ENCODE results near the gene XYLB. TPM values are rescaled to one million over a fixed set of nuclear protein-coding genes. Genes with fewer than 3 reads are reported as not detected.

XYLB gene
- total RNA-seq, 1 experiment from 2014 or later = 14.0 TPM

DNA sequence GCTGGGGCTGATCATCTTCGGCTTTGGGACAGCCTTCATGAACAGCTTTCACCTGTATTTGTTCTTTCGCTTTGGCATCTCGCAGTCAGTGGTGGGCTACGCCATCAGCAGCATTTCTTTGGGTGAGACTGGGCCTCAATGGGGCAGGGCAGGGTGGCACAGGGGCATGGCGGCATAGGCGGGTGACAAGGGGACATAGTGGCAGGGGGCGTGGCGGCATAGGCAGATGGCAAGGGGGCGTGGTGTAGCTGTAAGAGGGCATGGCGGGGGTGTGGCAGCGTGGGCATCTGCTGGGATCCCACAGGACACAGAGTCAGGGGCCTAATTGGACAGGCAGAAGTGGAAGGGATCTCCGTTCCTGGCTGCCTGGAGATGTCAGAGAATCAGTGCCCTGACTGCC lies 39.0 kb upstream of the XYLB start:
- TF ChIP-seq, protein P1, sequence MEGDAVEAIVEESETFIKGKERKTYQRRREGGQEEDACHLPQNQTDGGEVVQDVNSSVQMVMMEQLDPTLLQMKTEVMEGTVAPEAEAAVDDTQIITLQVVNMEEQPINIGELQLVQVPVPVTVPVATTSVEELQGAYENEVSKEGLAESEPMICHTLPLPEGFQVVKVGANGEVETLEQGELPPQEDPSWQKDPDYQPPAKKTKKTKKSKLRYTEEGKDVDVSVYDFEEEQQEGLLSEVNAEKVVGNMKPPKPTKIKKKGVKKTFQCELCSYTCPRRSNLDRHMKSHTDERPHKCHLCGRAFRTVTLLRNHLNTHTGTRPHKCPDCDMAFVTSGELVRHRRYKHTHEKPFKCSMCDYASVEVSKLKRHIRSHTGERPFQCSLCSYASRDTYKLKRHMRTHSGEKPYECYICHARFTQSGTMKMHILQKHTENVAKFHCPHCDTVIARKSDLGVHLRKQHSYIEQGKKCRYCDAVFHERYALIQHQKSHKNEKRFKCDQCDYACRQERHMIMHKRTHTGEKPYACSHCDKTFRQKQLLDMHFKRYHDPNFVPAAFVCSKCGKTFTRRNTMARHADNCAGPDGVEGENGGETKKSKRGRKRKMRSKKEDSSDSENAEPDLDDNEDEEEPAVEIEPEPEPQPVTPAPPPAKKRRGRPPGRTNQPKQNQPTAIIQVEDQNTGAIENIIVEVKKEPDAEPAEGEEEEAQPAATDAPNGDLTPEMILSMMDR (IDR thresholded peaks at IDR 0.05 in 2 of 3, conservative IDR thresholded peaks at IDR 0.05 in 1 of 3; ENCODE audit: borderline replicate concordance in 1 of 3, insufficient read depth in 1 of 3, low read depth in 2 of 3, low read length in 2 of 3) = no peak
- TF ChIP-seq EGR1 (IDR thresholded peaks at IDR 0.05; ENCODE audit: low read depth) (no peak), SP1 (IDR thresholded peaks at IDR 0.05; ENCODE audit: low read depth) (no peak)
- no peaks in the 10 kb centered on the region for H3K4me1 ChIP-seq (ENCODE audit: control insufficient read depth in 1 of 2, insufficient read depth in 2 of 2, low read length in 2 of 2)
- H3K9ac ChIP-seq (ENCODE audit: low read length) = no peak overlapping the region
- BruUV-seq (replicated peaks) = no TSS peak
- H4K20me1 ChIP-seq (ENCODE audit: insufficient read depth) = no peaks in the 10 kb centered on the region
- no peaks in the 10 kb centered on the region for H3K79me2 ChIP-seq (ENCODE audit: insufficient read depth, low read length)
- DNase-seq (ENCODE audit: low read depth, low spot score) (no peak), ATAC-seq (no peak)
- H3K4me2 ChIP-seq (ENCODE audit: low read length) = no peak overlapping the region
- no peaks in the 10 kb centered on the region for H3K9me3 ChIP-seq (ENCODE audit: control insufficient read depth in 1 of 2, insufficient read depth in 1 of 2, low read depth in 1 of 2, low read length in 2 of 2)
- ChIA-PET CTCF (interaction anchor here (2.6 kb wide), 1 partner anchor 9 kb away, joined by 10 read pairs; no protein-coding TSS in a partner anchor), RAD21 (ENCODE audit: low non-redundant PET in 1 of 2, low total read pairs in 2 of 2, uncharacterized antibody in 2 of 2, unreplicated experiment in 2 of 2) (no interaction called here), POLR2A (no interaction called here)
- no peaks in the 10 kb centered on the region for H3K36me3 ChIP-seq (ENCODE audit: control insufficient read depth in 1 of 2, insufficient read depth in 2 of 2, low read length in 2 of 2)
- intact Hi-C loops (cut with micrococcal nuclease) = no loop called here
- no peak overlapping the region for H3K4me3 ChIP-seq (replicated peaks in 1 of 2; ENCODE audit: low read depth in 1 of 2, low read length in 2 of 2)
- H3K27me3 ChIP-seq (ENCODE audit: insufficient read depth, low read length) = no peaks in the 10 kb centered on the region
- no peak overlapping the region for H2AFZ ChIP-seq (ENCODE audit: low read depth, low read length, poor library complexity, severe bottlenecking)
- H3K27ac ChIP-seq (ENCODE audit: low read depth, low read length) = no peak overlapping the region
- H3K9me2 ChIP-seq (ENCODE audit: insufficient read depth) = no peaks in the 10 kb centered on the region

- Histone ChIP-seq H3K36me3 (ENCODE audit: control insufficient read depth in 1 of 2, insufficient read depth in 2 of 2, low read length in 2 of 2) (no peaks in the 10 kb centered on the region), H3K27ac (ENCODE audit: low read depth, low read length) (no peak overlapping the region), H3K4me1 (ENCODE audit: control insufficient read depth in 1 of 2, insufficient read depth in 2 of 2, low read length in 2 of 2) (no peaks in the 10 kb centered on the region), H3K9me3 (ENCODE audit: control insufficient read depth in 1 of 2, insufficient read depth in 1 of 2, low read depth in 1 of 2, low read length in 2 of 2) (no peaks in the 10 kb centered on the region), H3K4me2 (ENCODE audit: low read length) (no peak overlapping the region), H3K9ac (ENCODE audit: low read length) (no peak overlapping the region), H4K20me1 (ENCODE audit: insufficient read depth) (no peaks in the 10 kb centered on the region), H3K27me3 (ENCODE audit: insufficient read depth, low read length) (no peaks in the 10 kb centered on the region), H2AFZ (ENCODE audit: low read depth, low read length, poor library complexity, severe bottlenecking) (no peak overlapping the region), H3K79me2 (ENCODE audit: insufficient read depth, low read length) (no peaks in the 10 kb centered on the region), H3K9me2 (ENCODE audit: insufficient read depth) (no peaks in the 10 kb centered on the region), H3K4me3 (replicated peaks in 1 of 2; ENCODE audit: low read depth in 1 of 2, low read length in 2 of 2) (no peak overlapping the region)
- TF ChIP-seq SIN3A (IDR thresholded peaks at IDR 0.05; ENCODE audit: low read depth) (no peak), TCF7L2 (IDR thresholded peaks at IDR 0.05; ENCODE audit: borderline replicate concordance, extremely low read depth, insufficient read depth, insufficient read length) (no peak), REST (IDR thresholded peaks at IDR 0.05; ENCODE audit: low read depth) (no peak), POLR2AphosphoS5 (IDR thresholded peaks at IDR 0.05; ENCODE audit: low read depth, low read length) (no peak), RAD21 (IDR thresholded peaks at IDR 0.05; ENCODE audit: low read depth) (no peak), SP1 (IDR thresholded peaks at IDR 0.05; ENCODE audit: low read depth) (no peak), ZNF274 (IDR thresholded peaks at IDR 0.05; ENCODE audit: low read depth, low read length) (no peak), ELF1 (IDR thresholded peaks at IDR 0.05; ENCODE audit: borderline replicate concordance, low read depth) (no peak), CEBPB (IDR thresholded peaks at IDR 0.05; ENCODE audit: low read depth) (no peak), POLR2A (IDR thresholded peaks at IDR 0.05; ENCODE audit: borderline replicate concordance, extremely low read depth, insufficient read depth, insufficient read length) (no peak), YY1 (IDR thresholded peaks at IDR 0.05; ENCODE audit: extremely low read depth, insufficient replicate concordance, low read depth, low read length) (no peak), EZH2 (IDR thresholded peaks at IDR 0.05) (no peak), ZFX (IDR thresholded peaks at IDR 0.05) (no peak), FOSL1 (IDR thresholded peaks at IDR 0.05; ENCODE audit: low read depth) (no peak), CBX3 (IDR thresholded peaks at IDR 0.05; ENCODE audit: low read depth) (no peak)
- TF ChIP-seq, protein P2, sequence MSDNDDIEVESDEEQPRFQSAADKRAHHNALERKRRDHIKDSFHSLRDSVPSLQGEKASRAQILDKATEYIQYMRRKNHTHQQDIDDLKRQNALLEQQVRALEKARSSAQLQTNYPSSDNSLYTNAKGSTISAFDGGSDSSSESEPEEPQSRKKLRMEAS (IDR thresholded peaks at IDR 0.05) = no peak
- CTCF ChIA-PET = interaction anchor here (2.6 kb wide), 1 partner anchor 10 kb away, joined by 10 read pairs; no protein-coding TSS in a partner anchor
- intact Hi-C loops (cut with micrococcal nuclease) = no loop called here
- ATAC-seq (no peak), DNase-seq (ENCODE audit: low read depth, low spot score) (no peak)
- RAD21 ChIA-PET (ENCODE audit: low non-redundant PET in 1 of 2, low total read pairs in 2 of 2, uncharacterized antibody in 2 of 2, unreplicated experiment in 2 of 2) = no interaction called here
- BruUV-seq (replicated peaks) = no TSS peak
- POLR2A ChIA-PET = interaction anchor here (0.6 kb wide), 1 partner anchor 1100 kb away, joined by 3 read pairs; no protein-coding TSS in a partner anchor
Measured at GRCh38 chr3:38308456-38308855, 38.1 kb upstream of the XYLB start.
